ENCODE data around the gene DNAH1.

DNAH1 gene

GRCh38 chr3:52343946-52344600 lies 28.0 kb downstream of the DNAH1 start:
- DNase-seq, result no peak

GRCh38 chr3:52345521-52346109 lies 29.5 kb downstream of the DNAH1 start:
- DNase-seq, result no peak

GRCh38 chr3:52346623-52347530 lies 30.8 kb downstream of the DNAH1 start:
- DNase-seq, result no peak

GRCh38 chr3:52347716-52348635 lies 31.9 kb downstream of the DNAH1 start:
- no peak for DNase-seq

GRCh38 chr3:52349131-52349530 lies 33.0 kb downstream of the DNAH1 start:
- no peak for DNase-seq

- DNase-seq, result no peak
Observed at GRCh38 chr3:52349611-52350395, 33.7 kb downstream of the DNAH1 start.

GRCh38 chr3:52350416-52350815 lies 34.3 kb downstream of the DNAH1 start:
- DNase-seq, result no peak

- DNase-seq, result no peak
Observed at GRCh38 chr3:52350981-52351761, 35.1 kb downstream of the DNAH1 start.

- no peak for DNase-seq
Observed at GRCh38 chr3:52351762-52352368, 35.7 kb downstream of the DNAH1 start.

- no peak for DNase-seq
Observed at GRCh38 chr3:52352566-52352965, 36.4 kb downstream of the DNAH1 start.

GRCh38 chr3:52353291-52353855 lies 37.3 kb downstream of the DNAH1 start:
- DNase-seq, result no peak

- DNase-seq, result no peak
Observed at GRCh38 chr3:52354676-52355075, 38.6 kb downstream of the DNAH1 start.

GRCh38 chr3:52355526-52355925 lies 39.4 kb downstream of the DNAH1 start:
- DNase-seq, result no peak

- DNase-seq, result no peak
Observed at GRCh38 chr3:52356126-52356525, 40.0 kb downstream of the DNAH1 start.

- DNase-seq, result no peak
Observed at GRCh38 chr3:52357151-52358080, 41.3 kb downstream of the DNAH1 start.

GRCh38 chr3:52358362-52358940 lies 42.3 kb downstream of the DNAH1 start:
- DNase-seq, result no peak

- DNase-seq, result no peak
Observed at GRCh38 chr3:52359116-52359855, 43.2 kb downstream of the DNAH1 start.

- DNase-seq, result no peak
Observed at GRCh38 chr3:52361011-52361410, 44.9 kb downstream of the DNAH1 start.

Measured in effector CD8-positive, alpha-beta T cell (primary cell).